Measurements from ENCODE around the gene FGF1.

Gene FGF1

DNA sequence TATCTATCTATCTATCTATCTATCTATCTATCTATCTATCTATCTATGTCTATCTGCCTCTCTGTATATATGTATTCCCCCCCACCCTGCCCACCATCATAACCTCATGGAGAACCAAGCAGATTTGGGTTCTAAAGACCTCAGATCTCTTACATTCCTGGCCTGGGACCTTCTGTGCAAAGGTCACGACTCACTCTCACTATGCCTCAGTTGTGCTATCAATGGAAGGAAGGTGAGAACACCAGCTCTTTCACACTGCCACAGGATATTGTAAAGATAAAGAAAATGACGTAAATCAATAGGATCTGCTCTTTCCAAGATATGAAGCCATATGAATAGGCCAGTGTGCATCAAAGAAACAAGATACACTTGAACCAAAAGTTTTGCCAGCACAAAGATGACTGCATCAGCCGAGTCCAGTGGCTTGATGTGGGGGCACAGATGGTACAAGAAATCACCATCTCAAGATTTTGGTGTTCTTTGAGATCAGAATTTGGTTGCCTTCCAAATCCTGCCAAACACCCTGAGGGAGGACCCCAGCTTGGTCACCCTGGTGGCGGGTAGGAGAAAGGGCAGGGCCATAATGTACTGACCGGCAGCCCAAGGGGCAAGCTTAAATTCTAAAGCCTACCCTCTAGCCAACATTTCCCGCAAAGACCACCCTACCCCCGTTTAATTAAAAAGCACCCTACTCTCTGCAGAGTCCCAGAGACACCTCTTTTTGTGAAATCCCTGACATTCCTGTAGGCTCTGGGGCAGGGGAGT is 8.4 kb upstream of the FGF1 start:
- DNase-seq, result no peak

DNA sequence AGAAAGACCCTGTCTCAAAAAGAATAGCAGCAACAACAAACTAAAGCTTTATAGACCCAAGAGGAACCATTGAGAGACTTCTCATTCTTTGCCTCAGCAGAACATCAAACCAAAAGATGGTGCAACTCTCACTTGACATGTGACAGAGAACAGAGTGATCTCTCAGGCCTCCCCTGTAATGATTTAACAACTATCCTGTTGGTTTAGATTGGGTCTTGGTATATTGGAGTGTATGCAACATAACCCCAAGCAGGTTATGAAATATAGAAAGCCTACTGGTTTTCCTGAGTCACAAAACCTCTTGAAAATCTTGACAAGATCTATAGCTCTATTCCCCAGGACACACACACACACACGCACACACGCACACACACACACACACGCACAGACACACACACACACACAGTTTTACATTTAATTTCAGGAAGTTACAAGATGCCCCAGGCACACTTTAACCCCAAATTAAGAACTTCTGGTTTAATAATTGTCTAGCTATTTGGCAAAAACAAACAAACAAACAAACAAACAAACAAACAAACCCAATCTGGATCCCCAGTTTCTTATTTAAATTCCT is 6.5 kb upstream of the FGF1 start:
- no peak for DNase-seq

GRCh38 chr5:142690667-142691066 is 4.8 kb upstream of the FGF1 start:
- no peak for DNase-seq

- peak; percentile 37 for DNase-seq
These were observed 3.2 kb upstream of the FGF1 start for GRCh38 chr5:142689081-142689480.

GRCh38 chr5:142688281-142688989 is 2.5 kb upstream of the FGF1 start:
- peak; percentile 16 for DNase-seq

DNA sequence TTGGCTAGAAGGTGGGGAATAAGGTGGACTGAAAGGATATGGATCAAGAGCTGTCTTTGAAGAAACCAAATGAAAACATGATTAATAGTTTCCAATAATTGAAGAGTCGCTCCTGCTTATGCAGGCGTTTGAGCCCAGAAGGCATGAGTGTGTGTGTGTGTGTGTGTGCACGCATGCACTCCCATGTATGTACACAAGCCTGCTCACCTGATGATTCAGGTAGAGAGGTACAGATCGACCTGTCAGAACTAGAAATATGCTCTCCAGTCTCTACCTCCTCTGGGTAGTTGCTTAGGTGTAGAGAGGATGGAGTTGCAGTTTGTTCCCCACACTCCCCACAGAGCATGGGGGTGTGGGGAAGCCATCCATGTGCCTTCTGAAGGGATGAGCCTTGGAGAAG is 1.1 kb upstream of the FGF1 start:
- no peak for DNase-seq

DNA sequence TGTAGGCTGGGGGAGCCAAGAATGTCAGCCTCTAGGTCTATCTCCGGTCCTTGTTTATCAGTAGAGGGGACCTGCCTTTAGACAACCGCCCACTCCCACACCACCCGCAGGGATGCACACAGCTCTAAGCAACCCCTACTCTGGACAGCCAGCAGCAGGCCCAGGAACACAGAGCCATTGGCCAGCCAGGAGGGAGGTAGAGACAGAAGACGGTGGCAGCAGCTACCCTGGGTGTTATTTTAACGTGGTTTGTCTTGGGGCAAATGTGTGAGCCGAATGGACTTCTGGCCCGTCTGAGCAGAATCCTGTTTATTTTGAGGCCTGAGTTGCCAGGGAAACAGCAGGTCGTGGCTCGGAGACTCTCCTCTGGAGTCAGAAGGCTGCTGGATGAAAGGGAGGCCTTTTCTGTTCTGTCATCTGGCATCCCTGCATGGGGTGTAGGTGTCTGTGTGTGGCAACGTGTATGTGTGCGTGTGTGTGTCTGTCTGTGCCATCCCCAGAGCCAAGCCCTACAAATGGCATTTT is 382 bp upstream of the FGF1 start:
- DNase-seq, result no peak

GRCh38 chr5:142684508-142685041 is 1.3 kb downstream of the FGF1 start:
- no peak for DNase-seq

DNA sequence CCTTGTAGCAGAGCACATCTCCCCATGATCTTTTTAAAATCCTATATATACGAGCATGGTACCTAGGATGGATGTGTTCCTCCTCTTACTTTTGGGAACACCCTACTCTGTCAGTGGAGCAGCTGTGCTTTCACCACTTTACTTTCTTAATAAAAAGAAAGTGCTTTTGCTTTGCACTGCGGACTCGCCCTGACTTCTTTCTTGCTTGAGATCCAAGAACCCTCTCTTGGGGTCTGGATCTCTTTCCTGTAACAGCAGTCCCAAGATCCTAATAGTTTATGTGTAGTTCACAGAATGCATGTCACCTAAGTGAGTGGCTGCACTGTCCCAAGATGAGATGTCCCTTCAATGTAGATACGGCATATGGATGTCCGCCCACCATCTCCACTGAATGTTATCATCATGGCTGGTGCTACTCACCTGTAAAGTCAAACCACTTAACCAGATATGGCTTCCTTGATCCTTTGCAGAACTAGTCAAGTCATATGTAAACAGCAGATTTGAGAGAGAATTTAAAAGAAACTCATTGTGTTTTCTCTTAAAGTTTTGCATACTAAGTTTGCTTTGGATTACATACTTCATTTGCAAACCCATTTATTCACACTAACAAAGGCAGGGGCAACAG is 1.9 kb downstream of the FGF1 start:
- no peak for DNase-seq

GRCh38 chr5:142683116-142683515 is 2.8 kb downstream of the FGF1 start:
- DNase-seq, result no peak

GRCh38 chr5:142680605-142681259 is 5.2 kb downstream of the FGF1 start:
- DNase-seq, result no peak

- DNase-seq, result no peak
These were observed 6.1 kb downstream of the FGF1 start for GRCh38 chr5:142679744-142680143.

GRCh38 chr5:142678529-142678928 is 7.4 kb downstream of the FGF1 start:
- DNase-seq, result no peak

DNA sequence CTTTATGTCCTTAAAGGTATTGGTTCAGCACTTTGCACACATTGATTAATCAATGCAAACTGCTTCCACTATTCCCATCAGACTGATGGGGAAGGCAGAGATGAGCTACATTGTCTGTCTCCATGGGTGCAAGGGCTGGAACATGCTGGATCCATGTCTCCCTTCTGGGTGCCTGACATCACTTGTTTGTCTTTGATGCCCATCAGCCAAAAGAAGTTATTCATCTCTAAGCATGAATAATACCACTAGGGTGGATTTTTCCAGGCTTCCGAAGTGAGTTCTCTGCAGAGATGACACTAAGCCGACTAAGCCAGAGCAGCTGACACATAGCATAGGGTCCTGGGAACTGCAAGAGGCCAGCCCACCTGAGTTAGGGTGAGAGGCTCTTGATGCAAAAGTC is 8.7 kb downstream of the FGF1 start:
- DNase-seq, result peak; percentile 20

GRCh38 chr5:142676318-142676717 is 9.6 kb downstream of the FGF1 start:
- DNase-seq, result no peak

- DNase-seq, result no peak
These were observed 11.1 kb downstream of the FGF1 start for GRCh38 chr5:142674531-142675469.

DNA sequence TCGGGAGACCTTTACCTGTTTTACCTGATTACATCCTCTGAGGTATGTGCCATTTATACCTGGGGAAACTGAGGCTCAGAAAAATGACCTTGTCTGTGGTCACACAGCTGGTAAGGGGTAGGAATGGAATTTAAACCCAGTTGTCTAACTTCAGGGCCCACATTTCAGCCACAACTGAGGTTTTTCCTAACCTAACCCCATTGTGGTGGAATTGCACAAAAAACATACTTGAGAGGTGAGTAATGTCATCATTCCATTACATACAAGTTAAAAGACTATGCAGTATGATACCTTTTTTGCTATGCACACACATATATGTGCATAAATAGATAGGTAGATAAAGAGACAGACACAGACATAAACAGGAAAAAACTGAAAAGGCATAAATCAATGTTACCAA is 14.1 kb downstream of the FGF1 start:
- DNase-seq, result no peak

GRCh38 chr5:142671266-142671665 is 14.6 kb downstream of the FGF1 start:
- peak; percentile 3 for DNase-seq

DNA sequence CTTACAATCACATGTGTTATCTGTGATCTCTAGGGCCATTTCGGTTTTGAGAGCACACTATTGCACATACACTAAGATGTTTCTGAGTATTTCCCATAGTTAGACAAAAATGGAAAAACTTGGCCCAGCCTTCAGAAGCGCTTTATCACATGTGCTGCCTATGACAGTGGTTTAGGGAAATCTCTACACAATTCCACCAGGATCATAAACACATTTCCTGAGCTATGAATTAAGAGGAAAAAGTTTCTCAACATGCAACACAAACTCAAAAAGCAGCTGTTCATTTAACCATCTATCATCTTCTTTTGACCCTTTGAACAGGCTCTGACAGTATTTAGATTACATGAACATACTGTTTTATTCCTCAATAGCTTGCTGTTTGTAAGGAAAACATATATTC is 15.1 kb downstream of the FGF1 start:
- DNase-seq, result no peak

DNA sequence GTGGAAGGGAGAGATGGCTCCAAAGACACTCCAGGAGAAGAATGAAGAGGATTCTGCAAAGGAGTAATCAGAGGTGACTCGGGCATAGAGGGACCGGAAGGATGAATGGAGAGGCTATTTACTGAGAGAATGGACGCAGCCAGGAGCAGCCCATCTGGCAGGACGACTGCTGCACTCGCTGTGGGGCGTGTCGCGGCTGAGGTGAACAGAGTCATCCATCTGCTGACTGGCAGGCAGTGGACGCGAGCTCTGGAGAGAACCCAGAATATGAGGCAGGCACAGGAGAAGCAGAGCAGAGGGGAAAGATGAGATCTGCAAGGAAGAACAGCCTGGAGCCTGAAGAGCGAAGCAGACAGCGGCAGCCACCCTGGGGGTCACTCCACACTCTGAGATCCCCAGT is 16.4 kb downstream of the FGF1 start:
- DNase-seq, result peak; percentile 41

- no peak for DNase-seq
These were observed 17.6 kb downstream of the FGF1 start for GRCh38 chr5:142668336-142668735.

DNA sequence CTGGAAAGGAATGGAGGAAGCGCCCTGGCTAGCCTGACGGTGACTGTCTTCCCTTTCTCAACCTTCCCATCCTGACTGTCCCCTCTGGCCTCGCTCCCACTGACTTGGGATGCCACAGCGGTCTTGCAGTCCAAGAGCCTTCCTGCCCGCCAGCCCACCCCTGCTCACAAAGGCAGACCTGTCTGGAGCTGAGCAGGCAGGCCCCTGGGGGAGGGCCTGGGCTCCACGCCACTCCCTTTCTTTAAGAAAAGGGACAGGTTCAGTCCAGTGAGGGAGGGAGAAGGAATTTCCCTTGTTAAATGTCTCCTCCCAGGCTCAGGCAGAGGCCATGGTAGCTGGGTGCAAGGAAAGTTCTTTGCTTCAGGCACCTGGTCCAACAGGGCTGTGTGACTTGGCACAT is 18.1 kb downstream of the FGF1 start:
- DNase-seq, result no peak
